Measurements from ENCODE around the gene SPEF1. TPM values are rescaled to one million over a fixed set of nuclear protein-coding genes. Genes with fewer than 3 reads are reported as not detected.

The SPEF1 gene
- total and polyA plus RNA-seq, 2 experiments from 2014 or later, result 0.63 TPM; not detected in 1

DNA sequence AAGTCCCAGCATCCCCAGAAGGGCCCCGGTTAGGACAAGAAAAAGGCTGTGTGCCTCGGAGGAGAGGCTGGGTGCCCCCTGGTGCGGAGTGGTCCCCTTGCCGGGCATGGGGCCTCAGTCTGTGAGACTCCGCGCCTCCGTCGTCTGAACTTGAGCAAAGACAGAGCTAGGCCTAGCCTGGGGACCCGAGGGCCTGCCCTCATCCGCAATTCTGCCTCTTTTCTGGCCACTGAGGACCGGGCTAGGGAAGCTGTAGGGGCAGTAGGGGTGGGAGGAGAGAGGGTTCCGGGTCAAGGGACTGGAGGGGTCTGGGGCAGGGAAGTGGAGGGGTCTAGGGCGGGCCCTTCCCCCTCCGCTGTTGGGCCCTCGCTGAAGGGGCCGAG, 49.3 kb downstream of the SPEF1 start:
- no peak for TF ChIP-seq EZH2phosphoT487 (IDR thresholded peaks at IDR 0.05; ENCODE audit: low read depth, severe bottlenecking, unreplicated experiment)
- no peak for TF ChIP-seq EZH2 (IDR thresholded peaks at IDR 0.05; ENCODE audit: borderline replicate concordance)
- TF ChIP-seq, protein P1, sequence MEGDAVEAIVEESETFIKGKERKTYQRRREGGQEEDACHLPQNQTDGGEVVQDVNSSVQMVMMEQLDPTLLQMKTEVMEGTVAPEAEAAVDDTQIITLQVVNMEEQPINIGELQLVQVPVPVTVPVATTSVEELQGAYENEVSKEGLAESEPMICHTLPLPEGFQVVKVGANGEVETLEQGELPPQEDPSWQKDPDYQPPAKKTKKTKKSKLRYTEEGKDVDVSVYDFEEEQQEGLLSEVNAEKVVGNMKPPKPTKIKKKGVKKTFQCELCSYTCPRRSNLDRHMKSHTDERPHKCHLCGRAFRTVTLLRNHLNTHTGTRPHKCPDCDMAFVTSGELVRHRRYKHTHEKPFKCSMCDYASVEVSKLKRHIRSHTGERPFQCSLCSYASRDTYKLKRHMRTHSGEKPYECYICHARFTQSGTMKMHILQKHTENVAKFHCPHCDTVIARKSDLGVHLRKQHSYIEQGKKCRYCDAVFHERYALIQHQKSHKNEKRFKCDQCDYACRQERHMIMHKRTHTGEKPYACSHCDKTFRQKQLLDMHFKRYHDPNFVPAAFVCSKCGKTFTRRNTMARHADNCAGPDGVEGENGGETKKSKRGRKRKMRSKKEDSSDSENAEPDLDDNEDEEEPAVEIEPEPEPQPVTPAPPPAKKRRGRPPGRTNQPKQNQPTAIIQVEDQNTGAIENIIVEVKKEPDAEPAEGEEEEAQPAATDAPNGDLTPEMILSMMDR (IDR thresholded peaks at IDR 0.05; ENCODE audit: poor library complexity), result no peak
- 76% methylated on average over 12 of the region's 16 CpGs for WGBS (ENCODE audit: low lambda C conversion rate, missing lambda C conversion rate)
- Histone ChIP-seq H3K4me3 (no peak overlapping the region), H3K79me2 (no peaks in the 10 kb centered on the region), H3K4me1 (ENCODE audit: insufficient read depth) (peaks cover 2% of the 10 kb centered on the region), H3K36me3 (replicated peaks; ENCODE audit: insufficient read depth, low read depth) (no peaks in the 10 kb centered on the region), H3K4me2 (peak overlapping the region; percentile 70), H4K20me1 (ENCODE audit: insufficient read depth, poor library complexity, severe bottlenecking) (no peaks in the 10 kb centered on the region), H3K9me2 (replicated peaks; ENCODE audit: insufficient read depth) (no peaks in the 10 kb centered on the region), H2AFZ (no peak overlapping the region), H3K27me3 (peaks cover 17% of the 10 kb centered on the region), H3K27ac (peak overlapping the region; percentile 27), H3K9me3 (ENCODE audit: low read depth) (no peaks in the 10 kb centered on the region)
- DNase-seq (ENCODE audit: low spot score), result no peak

DNA sequence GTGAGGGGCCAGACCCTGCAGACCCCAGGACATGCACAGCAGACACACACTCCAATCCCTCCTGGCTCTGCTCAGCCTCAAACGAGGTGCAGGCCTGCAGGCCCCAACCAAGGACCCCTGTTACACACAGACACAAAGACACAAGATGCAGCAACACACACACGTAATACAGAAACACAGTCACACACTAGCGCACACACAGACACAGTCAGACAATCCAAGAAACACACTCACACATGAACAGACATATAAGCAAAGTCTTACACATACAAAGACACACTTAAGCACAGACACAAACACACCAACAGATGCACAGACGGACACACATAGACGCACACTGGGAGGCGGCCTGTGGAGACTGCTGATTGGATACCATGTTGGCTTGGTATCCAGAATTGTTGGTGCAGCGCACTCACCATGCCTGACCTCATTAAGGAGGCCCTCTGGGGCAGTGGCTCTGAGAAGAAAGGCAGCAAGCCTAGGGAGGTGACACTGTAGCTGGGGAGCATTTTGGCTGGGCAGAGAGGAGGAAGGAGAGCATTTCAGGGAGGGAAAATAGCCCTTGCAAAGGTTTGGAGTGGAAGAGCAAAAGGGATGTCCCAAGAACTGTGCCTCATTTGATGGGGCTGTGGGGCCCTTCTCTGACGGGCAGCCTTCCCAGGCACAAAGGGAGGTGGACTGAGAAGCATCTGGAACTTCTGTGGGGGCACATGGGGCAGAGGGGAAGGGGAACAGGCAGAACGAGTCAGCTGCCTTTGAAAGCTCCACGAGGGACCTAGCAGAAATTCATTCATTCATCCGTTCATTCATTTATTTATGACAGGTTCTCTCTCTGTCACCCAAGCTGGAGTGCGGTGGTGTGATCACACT, 50.2 kb downstream of the SPEF1 start:
- Histone ChIP-seq H3K4me2 (no peak overlapping the region), H2AFZ (no peak overlapping the region), H3K9me2 (replicated peaks; ENCODE audit: insufficient read depth) (no peaks in the 10 kb centered on the region), H3K4me1 (ENCODE audit: insufficient read depth) (peaks cover 2% of the 10 kb centered on the region), H3K27ac (no peak overlapping the region), H3K27me3 (peaks cover 18% of the 10 kb centered on the region), H3K4me3 (no peak overlapping the region), H3K36me3 (replicated peaks; ENCODE audit: insufficient read depth, low read depth) (no peaks in the 10 kb centered on the region), H3K79me2 (no peaks in the 10 kb centered on the region), H4K20me1 (ENCODE audit: insufficient read depth, poor library complexity, severe bottlenecking) (no peaks in the 10 kb centered on the region), H3K9me3 (ENCODE audit: low read depth) (no peaks in the 10 kb centered on the region)
- 89% methylated on average over 12 of the region's 12 CpGs for WGBS (ENCODE audit: low lambda C conversion rate, missing lambda C conversion rate)
- no peak for DNase-seq (ENCODE audit: low spot score)
- TF ChIP-seq EZH2 (IDR thresholded peaks at IDR 0.05; ENCODE audit: borderline replicate concordance), result no peak
- no peak for TF ChIP-seq EZH2phosphoT487 (IDR thresholded peaks at IDR 0.05; ENCODE audit: low read depth, severe bottlenecking, unreplicated experiment)
- TF ChIP-seq, protein P1 (IDR thresholded peaks at IDR 0.05; ENCODE audit: poor library complexity), result no peak

DNA sequence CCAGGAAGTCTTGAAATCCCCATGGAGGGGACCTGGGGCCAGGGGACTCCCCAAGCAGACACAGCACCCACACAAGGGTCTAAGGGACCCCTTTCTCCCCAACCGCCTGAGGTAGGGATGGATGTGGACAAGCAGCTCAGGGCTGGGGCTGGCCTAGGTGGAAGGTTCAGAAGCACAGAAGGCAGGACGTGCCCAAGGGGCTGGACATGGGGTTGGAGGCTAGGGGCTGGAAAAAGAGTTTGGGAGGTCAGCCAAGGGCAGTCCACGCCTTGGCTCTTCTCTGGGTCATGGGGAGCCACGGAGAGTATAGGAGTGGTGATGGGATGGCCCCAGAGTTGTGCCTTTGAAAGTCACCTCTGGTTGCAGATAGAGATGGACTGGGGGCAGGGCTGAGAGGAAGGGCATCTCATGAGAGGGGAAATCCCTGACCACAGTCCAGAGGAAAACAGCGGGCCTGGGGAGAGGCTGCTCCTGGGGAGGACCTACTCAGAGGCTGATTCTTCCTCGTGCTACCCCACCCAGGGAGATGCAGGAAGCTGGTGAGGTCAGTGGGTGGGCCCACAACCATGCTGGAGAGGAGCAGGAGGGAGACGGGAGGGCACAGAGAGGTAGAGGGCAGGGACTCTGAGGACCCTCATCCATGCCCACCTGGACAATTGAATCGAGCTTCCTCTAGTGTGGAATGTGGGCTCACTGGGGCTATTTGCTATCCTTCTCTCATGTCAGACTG, 51.3 kb downstream of the SPEF1 start:
- Histone ChIP-seq H3K4me3 (no peak overlapping the region), H3K27ac (no peak overlapping the region), H3K27me3 (peaks cover 20% of the 10 kb centered on the region), H3K9me3 (ENCODE audit: low read depth) (no peaks in the 10 kb centered on the region), H3K79me2 (no peaks in the 10 kb centered on the region), H3K4me1 (ENCODE audit: insufficient read depth) (peaks cover 2% of the 10 kb centered on the region), H3K4me2 (no peak overlapping the region), H4K20me1 (ENCODE audit: insufficient read depth, poor library complexity, severe bottlenecking) (no peaks in the 10 kb centered on the region), H3K36me3 (replicated peaks; ENCODE audit: insufficient read depth, low read depth) (no peaks in the 10 kb centered on the region), H2AFZ (no peak overlapping the region), H3K9me2 (replicated peaks; ENCODE audit: insufficient read depth) (no peaks in the 10 kb centered on the region)
- TF ChIP-seq, protein P1 (IDR thresholded peaks at IDR 0.05; ENCODE audit: poor library complexity), result no peak
- no peak for TF ChIP-seq EZH2phosphoT487 (IDR thresholded peaks at IDR 0.05; ENCODE audit: low read depth, severe bottlenecking, unreplicated experiment)
- TF ChIP-seq EZH2 (IDR thresholded peaks at IDR 0.05; ENCODE audit: borderline replicate concordance), result no peak
- WGBS (ENCODE audit: low lambda C conversion rate, missing lambda C conversion rate), result 86% methylated on average over 8 of the region's 8 CpGs
- DNase-seq (ENCODE audit: low spot score), result no peak
